ENCODE data around the gene IL36A.

IL36A gene

GRCh38 chr2:113005030-113005509 is at the start of gene IL36A:
Gene IL36A (plus strand): TSS chr2:113005459. CDS start chr2:113005872, 413 bp downstream.
- CTCF ChIA-PET: no interaction called here
- POLR2A ChIA-PET (ENCODE audit: low non-redundant PET): no interaction called here
- TF ChIP-seq CTCF (conservative IDR thresholded peaks at IDR 0.05; ENCODE audit: low read depth): no peak
- DNase-seq (ENCODE audit: low spot score): no peak
- no peak within 1 kb of the TSS for H3K27ac ChIP-seq

- CTCF ChIA-PET: no interaction called here
- TF ChIP-seq CTCF (conservative IDR thresholded peaks at IDR 0.05; ENCODE audit: low read depth): no peak
- POLR2A ChIA-PET (ENCODE audit: low non-redundant PET): no interaction called here
- no peak overlapping the region for H3K27ac ChIP-seq
- no peak for DNase-seq (ENCODE audit: low spot score)
Observed at GRCh38 chr2:112957511-112957910, 47.7 kb upstream of the IL36A start.

- peak; percentile 88 for TF ChIP-seq CTCF (conservative IDR thresholded peaks at IDR 0.05; ENCODE audit: low read depth)
- POLR2A ChIA-PET (ENCODE audit: low non-redundant PET): no interaction called here
- H3K27ac ChIP-seq: no peak overlapping the region
- peak; percentile 66 for DNase-seq (ENCODE audit: low spot score)
- CTCF ChIA-PET: interaction anchor here (0.5 to 1.3 kb wide), 11 partner anchors 11 to 295 kb away, joined by 3 to 5 read pairs (median 3); partner anchors contain the start of genes IL1B and IL36G
Observed at GRCh38 chr2:112958428-112959108, 46.7 kb upstream of the IL36A start.

- no peak overlapping the region for H3K27ac ChIP-seq
- TF ChIP-seq CTCF (conservative IDR thresholded peaks at IDR 0.05; ENCODE audit: low read depth): peak; percentile 68
- no peak for DNase-seq (ENCODE audit: low spot score)
- ChIA-PET POLR2A (ENCODE audit: low non-redundant PET) (no interaction called here), CTCF (interaction anchor here (0.5 to 1.3 kb wide), 13 partner anchors 10 to 295 kb away, joined by 3 to 5 read pairs (median 3); partner anchors contain the start of genes IL1B and IL36G)
Observed at GRCh38 chr2:112959109-112959812, 46.0 kb upstream of the IL36A start.

- ChIA-PET POLR2A (ENCODE audit: low non-redundant PET) (no interaction called here), CTCF (interaction anchor here (0.5 to 1.1 kb wide), 6 partner anchors 31 to 212 kb away, joined by 3 to 4 read pairs (median 3); no protein-coding TSS in a partner anchor)
- H3K27ac ChIP-seq: no peak overlapping the region
Observed at GRCh38 chr2:112960230-112960825, 44.9 kb upstream of the IL36A start.

More at GRCh38 chr2:112960230-112960825, 44.9 kb upstream of the IL36A start:
- no peak for DNase-seq (ENCODE audit: low spot score)
- no peak for TF ChIP-seq CTCF (conservative IDR thresholded peaks at IDR 0.05; ENCODE audit: low read depth)
